ENCODE data around the gene DNAJC18.

DNAJC18 gene

GRCh38 chr5:139439013-139439903, at the start of gene DNAJC18 (continued):
- peak; percentile 83 for TF ChIP-seq ZNF777 (tag by site-specific recombination; IDR thresholded peaks at IDR 0.05; ENCODE audit: borderline replicate concordance)
- 0 out of 2 replicates have a peak, but pooled peaks have one; percentile 21 for TF ChIP-seq OSR2 (tag by site-specific recombination; IDR thresholded peaks at IDR 0.05)
- peak; percentile 96 for TF ChIP-seq ZBTB26 (tag by site-specific recombination; optimal IDR thresholded peaks at IDR 0.05)
- peak; percentile 94 for TF ChIP-seq KLF10 (tag by site-specific recombination; IDR thresholded peaks at IDR 0.05)
- TF ChIP-seq ZBTB1 (tag by site-specific recombination; IDR thresholded peaks at IDR 0.05): no peak
- TF ChIP-seq ZNF416 (tag by site-specific recombination; IDR thresholded peaks at IDR 0.05): no peak
- peak; percentile 84 for TF ChIP-seq KLF17 (tag by site-specific recombination; IDR thresholded peaks at IDR 0.05)
- no peak for TF ChIP-seq ZNF837 (tag by site-specific recombination; IDR thresholded peaks at IDR 0.05)
- no peak for TF ChIP-seq ZFP3 (tag by site-specific recombination; IDR thresholded peaks at IDR 0.05; ENCODE audit: low read depth)
- TF ChIP-seq ZNF398 (tag by site-specific recombination; IDR thresholded peaks at IDR 0.05): peak; percentile 80
- TF ChIP-seq ZNF248 (tag by site-specific recombination; IDR thresholded peaks at IDR 0.05): no peak
- no peak for TF ChIP-seq ZNF114 (tag by site-specific recombination; IDR thresholded peaks at IDR 0.05)
- TF ChIP-seq ZNF596 (tag by site-specific recombination; IDR thresholded peaks at IDR 0.05): no peak
- TF ChIP-seq KLF1 (tag by site-specific recombination; IDR thresholded peaks at IDR 0.05): peak; percentile 57
- no peak for TF ChIP-seq OVOL3 (tag by site-specific recombination; IDR thresholded peaks at IDR 0.05)
- no peak for TF ChIP-seq ZNF529 (tag by site-specific recombination; IDR thresholded peaks at IDR 0.05; ENCODE audit: insufficient replicate concordance)
- no peak for TF ChIP-seq ZNF132 (tag by site-specific recombination; IDR thresholded peaks at IDR 0.05; ENCODE audit: borderline replicate concordance)
- TF ChIP-seq ZNF423 (tag by site-specific recombination; IDR thresholded peaks at IDR 0.05): no peak
- no peak; the same call in 1 of the 2 replicates for TF ChIP-seq ZNF239 (tag by site-specific recombination; IDR thresholded peaks at IDR 0.05)
- no peak for TF ChIP-seq ZNF521 (tag by site-specific recombination; IDR thresholded peaks at IDR 0.05)
- TF ChIP-seq ZNF169 (tag by site-specific recombination; IDR thresholded peaks at IDR 0.05): no peak
- peak; percentile 72 for TF ChIP-seq ZBTB8A (tag by site-specific recombination; IDR thresholded peaks at IDR 0.05)
- no peak for TF ChIP-seq HIC1 (tag by site-specific recombination; IDR thresholded peaks at IDR 0.05)
- TF ChIP-seq ZNF350 (tag by site-specific recombination; IDR thresholded peaks at IDR 0.05): no peak
- peak; percentile 34; the same call in 1 of the 2 replicates for TF ChIP-seq ZNF10 (tag by site-specific recombination; IDR thresholded peaks at IDR 0.05)
- peak; percentile 95 for TF ChIP-seq ZEB2 (tag by site-specific recombination; IDR thresholded peaks at IDR 0.05)
- TF ChIP-seq CTCF (tag by site-specific recombination; IDR thresholded peaks at IDR 0.05): peak; percentile 38; the same call in 1 of the 2 replicates
- TF ChIP-seq ZFP69B (tag by site-specific recombination; IDR thresholded peaks at IDR 0.05): peak; percentile 84
- TF ChIP-seq SP3 (tag by site-specific recombination; IDR thresholded peaks at IDR 0.05): peak; percentile 92
- TF ChIP-seq SP7 (tag by site-specific recombination; IDR thresholded peaks at IDR 0.05): peak; percentile 88
- no peak for TF ChIP-seq ZNF37A (tag by site-specific recombination; IDR thresholded peaks at IDR 0.05)
- TF ChIP-seq ZNF555 (tag by site-specific recombination; conservative IDR thresholded peaks at IDR 0.05): no peak

Data from HEK293 (cell line).